HG03025 (cell line): ENCODE data around the gene ZMIZ1.
A peak's percentile ranks its signal among the peaks of the same experiment; 100 is the strongest.

Experiments used
- ATAC-seq: cut with Tn5 transposase; IDR thresholded peaks from one replicate; pipeline ENCODE4 v1.9.1; 2021; ENCODE audit warnings: mild to moderate bottlenecking, moderate library complexity; ENCODE audit not compliant: unreplicated experiment, low FRiP score

Gene ZMIZ1

DNA sequence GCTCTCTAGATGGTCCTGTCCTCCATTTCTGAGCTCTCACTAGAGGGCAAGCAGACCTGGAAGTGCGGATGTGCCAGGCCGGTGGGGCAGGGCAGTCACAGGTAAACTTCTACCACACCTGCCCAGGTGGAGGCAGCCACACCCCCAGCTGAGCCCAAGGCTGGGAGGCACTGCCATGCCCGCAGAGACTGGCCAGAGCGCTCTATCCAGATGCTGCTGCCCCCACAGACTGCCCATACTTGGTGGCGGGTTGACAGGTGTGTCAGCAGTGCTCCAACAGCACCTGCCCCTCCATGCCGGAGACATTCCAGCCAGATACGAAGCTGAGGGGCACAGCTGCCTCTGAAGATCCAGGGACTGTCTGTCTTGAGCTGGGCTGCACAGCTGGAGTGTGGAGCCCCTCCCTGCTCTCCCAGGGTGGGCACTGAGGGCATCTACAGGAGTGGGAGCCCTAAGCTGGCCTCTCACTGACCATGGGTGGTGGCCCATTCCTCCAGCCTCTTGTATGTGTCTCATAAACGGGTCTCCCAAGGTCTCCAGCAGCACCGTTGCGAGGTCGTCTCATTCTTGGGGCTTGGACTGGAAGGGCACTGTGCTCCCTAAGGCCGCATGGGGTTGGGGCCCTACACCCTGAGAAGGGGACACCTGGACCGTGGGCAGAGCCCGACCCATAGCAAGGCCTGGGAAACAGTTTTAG is 240.4 kb downstream of the ZMIZ1 start:
- no peak for ATAC-seq

DNA sequence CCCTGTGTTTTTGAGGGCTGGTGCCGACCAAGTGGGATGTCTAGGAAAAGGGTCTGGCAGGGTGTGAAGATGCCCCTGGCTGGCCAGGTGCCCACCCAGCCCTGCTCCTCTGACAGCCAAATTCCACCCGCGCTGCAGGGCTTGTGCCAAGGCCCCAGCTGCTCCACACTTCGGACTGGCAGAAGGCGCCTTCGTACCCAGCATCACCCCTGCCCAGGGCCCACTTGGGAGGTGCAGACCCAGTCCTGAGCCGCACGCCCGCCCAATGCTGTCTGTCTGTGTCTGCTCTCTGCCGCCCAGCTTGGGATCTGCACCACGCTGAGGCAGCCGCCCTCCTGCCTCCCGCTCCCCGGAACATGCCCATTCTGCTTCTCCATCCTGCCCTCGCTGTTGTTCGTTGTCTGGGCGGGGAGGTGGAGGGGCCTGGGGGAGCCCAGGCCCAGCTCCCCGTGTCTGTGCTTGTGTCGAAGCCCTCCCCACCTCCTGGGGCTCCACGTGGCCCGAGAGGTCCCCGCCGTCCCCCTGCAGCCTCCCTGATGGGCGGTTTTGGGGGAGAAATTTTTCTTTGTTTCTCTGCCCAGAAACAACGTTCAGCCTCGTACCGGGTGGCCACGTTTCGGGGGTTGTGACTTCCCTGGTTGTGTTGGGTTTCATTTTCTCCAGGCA is 241.6 kb downstream of the ZMIZ1 start:
- no peak for ATAC-seq

DNA sequence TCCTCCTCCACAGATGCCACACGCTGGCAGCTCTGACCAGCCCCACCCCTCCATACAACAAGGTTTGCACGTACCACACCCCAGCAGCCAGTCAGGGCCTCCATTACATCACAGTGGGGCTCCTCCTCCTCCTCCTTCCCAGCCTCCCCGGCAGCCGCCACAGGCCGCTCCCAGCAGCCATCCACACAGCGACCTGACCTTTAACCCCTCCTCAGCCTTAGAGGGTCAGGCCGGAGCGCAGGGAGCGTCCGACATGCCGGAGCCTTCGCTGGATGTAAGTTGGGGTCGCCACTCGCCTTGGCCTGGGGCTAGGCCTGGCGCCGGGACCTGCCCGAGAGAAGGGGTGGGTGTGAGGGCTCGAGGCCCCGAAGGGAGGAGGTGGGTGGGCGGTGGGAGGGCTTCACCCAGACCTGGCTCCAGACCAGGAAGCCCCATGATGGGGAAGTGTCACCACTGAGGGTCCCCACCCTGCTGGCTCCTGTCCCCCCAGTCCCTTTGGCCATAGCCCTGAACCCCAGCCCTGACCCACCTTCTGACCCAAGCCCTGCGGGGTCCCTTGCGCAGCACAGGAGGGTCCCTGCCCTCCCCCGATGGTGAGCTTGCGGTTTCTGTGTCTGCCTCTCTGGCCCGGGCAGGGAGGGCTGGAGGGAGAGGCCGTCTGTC is 242.3 kb downstream of the ZMIZ1 start:
- no peak for ATAC-seq

DNA sequence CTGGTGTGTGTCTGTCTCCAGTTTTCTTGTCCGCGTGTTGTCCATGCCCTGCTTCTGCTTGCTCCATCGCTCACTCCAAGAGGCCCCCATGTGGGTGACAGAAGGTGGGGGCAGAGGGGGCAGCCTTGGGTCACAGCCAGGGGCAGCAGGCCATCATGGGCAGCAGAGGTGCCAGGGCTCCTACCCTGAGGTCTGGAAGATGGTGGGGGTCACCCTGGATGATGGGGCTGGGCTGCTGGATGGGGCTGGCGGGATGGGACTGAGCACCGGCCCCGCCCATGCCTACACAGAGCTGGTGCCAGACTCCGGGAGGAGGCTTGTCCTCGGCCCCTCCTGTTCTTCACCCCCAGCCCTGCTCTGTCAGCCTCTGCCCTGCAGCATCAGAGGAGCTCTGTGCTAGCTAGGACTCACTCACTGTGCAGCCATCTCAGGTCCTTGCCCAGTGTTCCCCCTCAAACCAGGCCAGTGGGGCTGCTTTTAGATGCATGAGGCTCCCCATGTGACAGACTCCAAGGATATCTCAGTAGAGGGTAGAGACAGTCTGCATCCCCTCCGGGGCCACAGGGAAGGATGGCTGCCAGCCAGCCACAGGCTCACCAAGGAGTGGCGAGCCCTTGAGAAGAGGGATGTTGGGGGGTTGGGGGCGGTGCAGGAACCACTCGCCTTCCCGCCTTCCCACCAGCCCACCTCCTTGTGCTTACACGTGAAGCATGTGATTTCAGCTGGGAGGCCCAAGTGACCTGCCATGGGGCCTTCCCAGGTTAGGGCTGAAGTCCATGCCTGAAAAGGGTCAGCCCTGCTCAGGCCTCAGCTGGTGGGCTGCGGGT is 243.0 kb downstream of the ZMIZ1 start:
- ATAC-seq = no peak

GRCh38 chr10:79312601-79313187 is 243.9 kb downstream of the ZMIZ1 start:
- ATAC-seq = no peak

- no peak for ATAC-seq
Observed at GRCh38 chr10:79313320-79313719, 244.6 kb downstream of the ZMIZ1 start.

- no peak for ATAC-seq
Observed at GRCh38 chr10:79313911-79314439, 245.2 kb downstream of the ZMIZ1 start.

- no peak for ATAC-seq
Observed at GRCh38 chr10:79314761-79315601, 246.2 kb downstream of the ZMIZ1 start.

- ATAC-seq = no peak
Observed at GRCh38 chr10:79315602-79315920, 246.8 kb downstream of the ZMIZ1 start.

- ATAC-seq = peak; percentile 15
Observed at GRCh38 chr10:79316671-79317431, 248.1 kb downstream of the ZMIZ1 start.

- ATAC-seq = no peak
Observed at GRCh38 chr10:79318369-79318768, 249.6 kb downstream of the ZMIZ1 start.

- ATAC-seq = no peak
Observed at GRCh38 chr10:79319115-79319771, 250.5 kb downstream of the ZMIZ1 start.

GRCh38 chr10:79320316-79320715 is 251.6 kb downstream of the ZMIZ1 start:
- no peak for ATAC-seq

- ATAC-seq = no peak
Observed at GRCh38 chr10:79320820-79321493, 252.2 kb downstream of the ZMIZ1 start.

DNA sequence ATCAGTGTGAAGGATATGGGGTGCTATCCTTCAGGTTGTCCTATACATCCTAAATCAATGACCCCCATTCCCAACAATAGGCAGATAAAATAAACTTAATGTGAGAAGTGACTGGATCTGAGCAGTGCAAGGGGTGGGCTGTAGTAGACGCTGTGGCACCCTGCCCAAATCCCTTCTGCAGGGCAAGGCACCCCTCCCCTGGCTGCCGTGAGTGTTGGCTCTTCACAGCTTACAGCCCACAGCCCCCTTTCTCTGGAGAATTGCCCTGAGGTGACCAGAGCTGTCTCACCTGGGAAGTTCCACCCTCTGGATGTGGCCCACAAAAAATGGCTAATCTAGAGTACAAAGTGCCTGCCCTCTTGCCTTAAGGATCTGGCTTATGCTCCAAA is 252.7 kb downstream of the ZMIZ1 start:
- no peak for ATAC-seq

GRCh38 chr10:79321951-79322350 is 253.2 kb downstream of the ZMIZ1 start:
- ATAC-seq = no peak

- peak; percentile 44 for ATAC-seq
Observed at GRCh38 chr10:79322616-79323543, 254.1 kb downstream of the ZMIZ1 start.
